GM23338 (cell line): ENCODE results near the gene NRIP1. TPM values are rescaled to one million over a fixed set of nuclear protein-coding genes. Genes with fewer than 3 reads are reported as not detected.

Source experiments
- ATAC-seq: fragments of 200-7000 bp; cut with Tn5 transposase; 3 replicates; pipeline ENCODE4 v1.9.1; 2020
- DNase-seq: peaks from one replicate; pipeline ENCODE4 v3.0.0-alpha.2; 2015; ENCODE audit warnings: low spot score
- H2AFZ ChIP-seq: fragments of 200-600 bp; sonication (generic); 2 replicates; pipeline ENCODE4 v1.8.0; 2016; ENCODE audit warnings: antibody characterized with exemption, mild to moderate bottlenecking, moderate library complexity
- H3F3A ChIP-seq: fragments of 200-600 bp; sonication (generic); replicated peaks from 2 replicates; pipeline ENCODE4 v1.8.0; 2017; ENCODE audit warnings: antibody characterized with exemption, mixed run types, low read depth
- H3K27ac ChIP-seq: fragments of 200-600 bp; sonication (generic); 2 replicates; pipeline ENCODE4 v1.6.1; 2016; ENCODE audit warnings: low read depth
- H3K27me3 ChIP-seq: fragments of 200-600 bp; sonication (generic); 2 replicates; pipeline ENCODE4 v1.8.0; 2016; ENCODE audit warnings: mild to moderate bottlenecking, mixed run types, moderate library complexity; ENCODE audit not compliant: insufficient read depth
- H3K36me3 ChIP-seq: fragments of 200-600 bp; sonication (generic); 2 replicates; pipeline ENCODE4 v1.8.0; 2016; ENCODE audit warnings: mild to moderate bottlenecking; ENCODE audit not compliant: insufficient read depth
- H3K4me1 ChIP-seq: fragments of 200-600 bp; sonication (generic); 2 replicates; pipeline ENCODE4 v1.8.0; 2016; ENCODE audit warnings: mild to moderate bottlenecking, moderate library complexity; ENCODE audit not compliant: insufficient read depth
- H3K4me2 ChIP-seq: fragments of 200-600 bp; sonication (generic); 2 replicates; pipeline ENCODE4 v1.7.1; 2017; ENCODE audit warnings: mixed run types
- H3K4me3 ChIP-seq: fragments of 200-600 bp; sonication (generic); 2 replicates; pipeline ENCODE4 v1.6.1; 2016; ENCODE audit warnings: mixed run types
- H3K79me2 ChIP-seq: fragments of 200-600 bp; sonication (generic); replicated peaks from 2 replicates; pipeline ENCODE4 v1.8.0; 2017; ENCODE audit warnings: mild to moderate bottlenecking; ENCODE audit not compliant: insufficient read depth
- H3K9me2 ChIP-seq: fragments of 200-600 bp; sonication (generic); 2 replicates; pipeline ENCODE4 v1.8.0; 2017; ENCODE audit not compliant: insufficient read depth
- H4K20me1 ChIP-seq: fragments of 200-600 bp; sonication (generic); replicated peaks from 2 replicates; pipeline ENCODE4 v1.8.0; 2017; ENCODE audit warnings: mild to moderate bottlenecking; ENCODE audit not compliant: insufficient read depth
- H3K27ac Mint-ChIP-seq: 2 replicates; pipeline ENCODE4 v1.8.0; 2020; ENCODE audit warnings: inconsistent platforms, mild to moderate bottlenecking, moderate library complexity, mixed read lengths
- H3K27me3 Mint-ChIP-seq: 3 replicates; pipeline ENCODE4 v1.8.0; 2022; ENCODE audit warnings: low read depth, mild to moderate bottlenecking, moderate library complexity, mixed read lengths, inconsistent platforms; ENCODE audit not compliant: insufficient read depth, poor library complexity
- H3K36me3 Mint-ChIP-seq: 3 replicates; pipeline ENCODE4 v1.8.0; 2021; ENCODE audit warnings: low read depth, mild to moderate bottlenecking, inconsistent platforms, moderate library complexity, mixed read lengths
- H3K4me1 Mint-ChIP-seq: 3 replicates; pipeline ENCODE4 v1.8.0; 2020; ENCODE audit warnings: mild to moderate bottlenecking, inconsistent platforms, mixed read lengths
- H3K4me3 Mint-ChIP-seq: 3 replicates; pipeline ENCODE4 v1.8.0; 2021; ENCODE audit warnings: moderate library complexity, mild to moderate bottlenecking, inconsistent platforms, mixed read lengths
- H3K9me3 Mint-ChIP-seq: 3 replicates; pipeline ENCODE4 v1.8.0; 2020; ENCODE audit warnings: moderate library complexity, mild to moderate bottlenecking, inconsistent platforms, mixed read lengths
- CTCF ChIP-seq, 2 experiments: fragments of 200-600 bp in 1 of 2; sonication (generic) in 1 of 2; conservative IDR thresholded peaks; 2 replicates each; pipeline versions ENCODE4 v1.5.1 to v1.6.1; 2016 to 2017; ENCODE audit warnings: antibody characterized with exemption in 2 of 2, low read depth in 2 of 2, mild to moderate bottlenecking in 2 of 2, moderate library complexity in 1 of 2
- ETS1 ChIP-seq: IDR thresholded peaks from 2 replicates; pipeline ENCODE4 v1.6.1; 2016; ENCODE audit warnings: antibody characterized with exemption
- EZH2 ChIP-seq: fragments of 200-600 bp; sonication (generic); IDR thresholded peaks from one replicate; pipeline ENCODE4 v1.8.0; 2017; ENCODE audit warnings: antibody characterized with exemption, mild to moderate bottlenecking, low read depth; ENCODE audit not compliant: unreplicated experiment
- JUNB ChIP-seq: IDR thresholded peaks from one replicate; pipeline ENCODE4 v1.6.1; 2016; ENCODE audit warnings: antibody characterized with exemption; ENCODE audit not compliant: unreplicated experiment
- NANOG ChIP-seq: IDR thresholded peaks from 2 replicates; pipeline ENCODE4 v1.6.1; 2016; ENCODE audit warnings: antibody characterized with exemption, borderline replicate concordance
- POLR2AphosphoS5 ChIP-seq: IDR thresholded peaks from 2 replicates; pipeline ENCODE4 v1.6.1; 2016; ENCODE audit warnings: antibody characterized with exemption, low read depth
- REST ChIP-seq: IDR thresholded peaks from one replicate; pipeline ENCODE4 v1.6.1; 2018; ENCODE audit warnings: antibody characterized with exemption; ENCODE audit not compliant: unreplicated experiment
- STAT1 ChIP-seq: IDR thresholded peaks from one replicate; pipeline ENCODE4 v1.6.1; 2016; ENCODE audit warnings: antibody characterized with exemption; ENCODE audit not compliant: unreplicated experiment
- ZNF114 ChIP-seq: fragments of 250-450 bp; sonication (Bioruptor Pico); IDR thresholded peaks from 2 replicates; pipeline ENCODE4 v1.5.0; 2020; ENCODE audit warnings: mild to moderate bottlenecking, moderate library complexity
- ZNF331 ChIP-seq: fragments of 250-450 bp; sonication (Bioruptor Pico); IDR thresholded peaks from 2 replicates; pipeline ENCODE4 v1.5.0; 2020; ENCODE audit warnings: low read depth, mild to moderate bottlenecking, moderate library complexity
- ZNF462 ChIP-seq: fragments of 250-450 bp; sonication (Bioruptor Pico); IDR thresholded peaks from 2 replicates; pipeline ENCODE4 v1.5.0; 2020; ENCODE audit warnings: mild to moderate bottlenecking, moderate library complexity
- polyA plus RNA-seq: library from polyadenylated mRNA; unstranded; fragments of >200 nt; fragmentation: Nextera tagmentation; extraction: Ambion mirVana; gene quantifications from 2 replicates; pipeline ENCODE4 v1.2.1, GENCODE V29; 2016
- total RNA-seq: library from RNA; depleted of rRNA; stranded (reverse); fragments of >200 nt; shearing (Covaris generic); gene quantifications from 2 replicates; pipeline ENCODE4 v1.2.3, GENCODE V29; 2014

The NRIP1 gene
- total and polyA plus RNA-seq, 2 experiments from 2014 or later = 3.0 to 9.0 TPM

GRCh38 chr21:15014221-15014620 is 50.6 kb downstream of the NRIP1 start:
- H3K27ac ChIP-seq = no peak overlapping the region

More at GRCh38 chr21:15014221-15014620, 50.6 kb downstream of the NRIP1 start:
- no peak overlapping the region for H3K4me3 ChIP-seq
- H3K36me3 ChIP-seq = no peaks in the 10 kb centered on the region
- Mint-ChIP-seq H3K9me3 (no peaks in the 10 kb centered on the region), H3K27ac (no peak overlapping the region), H3K36me3 (no peaks in the 10 kb centered on the region), H3K4me3 (no peak overlapping the region), H3K4me1 (no peaks in the 10 kb centered on the region), H3K27me3 (no peaks in the 10 kb centered on the region)
- no peaks in the 10 kb centered on the region for H3K4me1 ChIP-seq
- H2AFZ ChIP-seq = no peak overlapping the region
- DNase-seq = no peak
- H3K79me2 ChIP-seq = peaks cover 4% of the 10 kb centered on the region; the same call in 1 of the 2 replicates
- no peaks in the 10 kb centered on the region for H4K20me1 ChIP-seq
- no peaks in the 10 kb centered on the region for H3F3A ChIP-seq
- H3K27me3 ChIP-seq = no peaks in the 10 kb centered on the region
- H3K4me2 ChIP-seq = no peak overlapping the region
- H3K9me2 ChIP-seq = no peaks in the 10 kb centered on the region
- no peak for TF ChIP-seq REST
- no peak for TF ChIP-seq STAT1
- no peak for TF ChIP-seq ZNF331
- TF ChIP-seq EZH2 = no peak
- TF ChIP-seq ETS1 = no peak
- TF ChIP-seq CTCF (conservative IDR thresholded peaks at IDR 0.05; ENCODE audit: low read depth in 2 of 2) = no peak
- no peak for TF ChIP-seq ZNF114 (CRISPR knock-in tag)
- no peak for TF ChIP-seq JUNB
- TF ChIP-seq NANOG = no peak
- no peak for TF ChIP-seq POLR2AphosphoS5
- TF ChIP-seq ZNF462 = no peak
- ATAC-seq = no peak
